DND-41 (cell line): Measurements from ENCODE around the gene EPHA8.

Source experiments
- EZH2 ChIP-seq: IDR thresholded peaks from 3 replicates; pipeline ENCODE4 v1.6.1; 2012; ENCODE audit warnings: borderline replicate concordance, low read depth, mild to moderate bottlenecking, moderate library complexity, low read length, inconsistent platforms; ENCODE audit not compliant: severe bottlenecking
- TF ChIP-seq, protein P1 (sequence below): IDR thresholded peaks from 2 replicates; pipeline ENCODE4 v1.5.1; 2012; ENCODE audit warnings: borderline replicate concordance, low read length, moderate library complexity, mild to moderate bottlenecking; ENCODE audit not compliant: poor library complexity, severe bottlenecking; ENCODE audit errors: extremely low read depth

DNA sequence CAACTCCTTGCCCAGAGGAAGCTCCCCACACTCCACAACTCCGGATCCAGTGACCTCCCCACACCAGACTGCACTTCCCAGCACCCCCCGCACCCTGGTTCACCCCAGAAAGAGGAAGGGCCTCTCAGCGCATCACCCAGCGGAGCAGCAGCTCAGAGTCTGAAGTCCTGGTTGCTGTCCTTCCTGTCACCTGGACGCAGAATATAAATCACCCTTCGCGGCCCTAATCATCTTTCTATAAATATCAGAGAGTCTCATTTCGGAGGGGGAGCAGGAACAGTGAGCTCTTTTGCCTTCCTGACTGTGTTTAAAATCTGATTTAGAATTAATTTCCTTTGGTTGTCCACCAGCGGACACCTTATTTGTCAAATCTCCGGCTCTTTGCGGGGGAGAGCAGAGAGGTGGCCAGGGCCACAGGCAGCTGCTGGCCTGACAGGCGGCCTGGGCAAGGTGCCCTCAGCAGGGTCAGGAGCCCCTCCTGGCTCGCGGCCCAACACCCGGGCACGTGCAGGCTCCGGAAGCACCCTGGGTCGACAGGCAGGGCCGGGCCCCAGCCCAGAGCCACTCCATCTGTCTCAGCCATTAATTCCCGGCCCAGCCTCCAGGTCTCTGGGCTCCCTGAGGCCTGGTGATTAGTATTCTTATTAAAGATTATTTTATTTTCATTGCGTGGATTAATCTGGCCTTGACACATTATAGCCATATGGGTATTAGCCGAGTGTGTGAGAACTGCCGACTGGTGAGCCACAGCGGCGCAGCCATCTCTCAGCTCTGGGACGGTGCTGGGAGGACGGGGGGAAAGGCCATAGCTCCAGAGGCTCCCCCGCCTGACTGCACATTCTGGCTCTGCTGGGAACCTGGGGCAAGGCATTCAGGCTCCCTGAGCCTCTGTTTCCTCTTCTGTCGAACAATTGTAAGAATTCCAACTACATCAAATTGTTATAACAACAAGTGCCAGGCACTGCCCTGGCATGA lies 19.7 kb downstream of the EPHA8 start:
- TF ChIP-seq, protein P1, sequence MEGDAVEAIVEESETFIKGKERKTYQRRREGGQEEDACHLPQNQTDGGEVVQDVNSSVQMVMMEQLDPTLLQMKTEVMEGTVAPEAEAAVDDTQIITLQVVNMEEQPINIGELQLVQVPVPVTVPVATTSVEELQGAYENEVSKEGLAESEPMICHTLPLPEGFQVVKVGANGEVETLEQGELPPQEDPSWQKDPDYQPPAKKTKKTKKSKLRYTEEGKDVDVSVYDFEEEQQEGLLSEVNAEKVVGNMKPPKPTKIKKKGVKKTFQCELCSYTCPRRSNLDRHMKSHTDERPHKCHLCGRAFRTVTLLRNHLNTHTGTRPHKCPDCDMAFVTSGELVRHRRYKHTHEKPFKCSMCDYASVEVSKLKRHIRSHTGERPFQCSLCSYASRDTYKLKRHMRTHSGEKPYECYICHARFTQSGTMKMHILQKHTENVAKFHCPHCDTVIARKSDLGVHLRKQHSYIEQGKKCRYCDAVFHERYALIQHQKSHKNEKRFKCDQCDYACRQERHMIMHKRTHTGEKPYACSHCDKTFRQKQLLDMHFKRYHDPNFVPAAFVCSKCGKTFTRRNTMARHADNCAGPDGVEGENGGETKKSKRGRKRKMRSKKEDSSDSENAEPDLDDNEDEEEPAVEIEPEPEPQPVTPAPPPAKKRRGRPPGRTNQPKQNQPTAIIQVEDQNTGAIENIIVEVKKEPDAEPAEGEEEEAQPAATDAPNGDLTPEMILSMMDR, result no peak
- no peak for TF ChIP-seq EZH2
